GM13977 (cell line): ENCODE measurements around the gene C1orf115.
A peak's percentile ranks its signal among the peaks of the same experiment; 100 is the strongest.
"Not testable (repeated sequence)": the region's sequence is repeated elsewhere in the genome, so short reads cannot be mapped to it uniquely, and the experiment has no call there.

ENCODE experiments used
- DNase-seq: peaks from one replicate; pipeline ENCODE4 v3.0.0; 2012; ENCODE audit warnings: low spot score
- CTCF ChIP-seq: IDR thresholded peaks from 2 replicates; pipeline ENCODE4 v1.5.1; 2012; ENCODE audit warnings: mild to moderate bottlenecking, control low read depth; ENCODE audit not compliant: insufficient read depth; ENCODE audit errors: extremely low read depth, missing control alignments
- in situ Hi-C: fragments of 300-500 bp; cut with MboI; formaldehyde crosslinking; loops from one replicate; pipeline ENCODE4 v1.12.0; 2022; ENCODE audit warnings: low sequenced_read_pairs, low pct_unique_long_range_greater_than_20kb, mixed read lengths, inconsistent platforms; ENCODE audit not compliant: unreplicated experiment

The C1orf115 gene

GRCh38 chr1:220732137-220732536 is 42.0 kb downstream of the C1orf115 start:
- in situ Hi-C loops, result loop anchor here (25.0 kb wide), 1 partner anchor 445 kb away; no protein-coding TSS in a partner anchor
- TF ChIP-seq CTCF, result no peak

GRCh38 chr1:220732621-220733020 is 42.5 kb downstream of the C1orf115 start:
- in situ Hi-C loops, result loop anchor here (25.0 kb wide), 1 partner anchor 445 kb away; no protein-coding TSS in a partner anchor
- no peak for DNase-seq
- TF ChIP-seq CTCF, result no peak

More at GRCh38 chr1:220732137-220732536, 42.0 kb downstream of the C1orf115 start:
- DNase-seq, result no peak

GRCh38 chr1:220733086-220733601 is 43.0 kb downstream of the C1orf115 start:
- peak; percentile 70 for DNase-seq
- in situ Hi-C loops, result loop anchor here (25.0 kb wide), 1 partner anchor 446 kb away; no protein-coding TSS in a partner anchor
- peak; percentile 76 for TF ChIP-seq CTCF

- in situ Hi-C loops, result loop anchor here (25.0 kb wide), 1 partner anchor 447 kb away; no protein-coding TSS in a partner anchor
Measured at GRCh38 chr1:220734571-220735326, 44.6 kb downstream of the C1orf115 start.

GRCh38 chr1:220736283-220736682 is 46.1 kb downstream of the C1orf115 start:
- in situ Hi-C loops, result loop anchor here (25.0 kb wide), 1 partner anchor 449 kb away; no protein-coding TSS in a partner anchor
- DNase-seq, result not testable (repeated sequence)

More at GRCh38 chr1:220734571-220735326, 44.6 kb downstream of the C1orf115 start:
- no peak for TF ChIP-seq CTCF
- DNase-seq, result no peak

GRCh38 chr1:220741349-220741748 is 51.2 kb downstream of the C1orf115 start:
- TF ChIP-seq CTCF, result no peak
- in situ Hi-C loops, result loop anchor here (25.0 kb wide), 1 partner anchor 454 kb away; no protein-coding TSS in a partner anchor
- no peak for DNase-seq

GRCh38 chr1:220741825-220742224 is 51.7 kb downstream of the C1orf115 start:
- no peak for TF ChIP-seq CTCF
- no peak for DNase-seq
- in situ Hi-C loops, result loop anchor here (25.0 kb wide), 1 partner anchor 455 kb away; no protein-coding TSS in a partner anchor
